ENCODE results near the gene SLC35A4.

DNA sequence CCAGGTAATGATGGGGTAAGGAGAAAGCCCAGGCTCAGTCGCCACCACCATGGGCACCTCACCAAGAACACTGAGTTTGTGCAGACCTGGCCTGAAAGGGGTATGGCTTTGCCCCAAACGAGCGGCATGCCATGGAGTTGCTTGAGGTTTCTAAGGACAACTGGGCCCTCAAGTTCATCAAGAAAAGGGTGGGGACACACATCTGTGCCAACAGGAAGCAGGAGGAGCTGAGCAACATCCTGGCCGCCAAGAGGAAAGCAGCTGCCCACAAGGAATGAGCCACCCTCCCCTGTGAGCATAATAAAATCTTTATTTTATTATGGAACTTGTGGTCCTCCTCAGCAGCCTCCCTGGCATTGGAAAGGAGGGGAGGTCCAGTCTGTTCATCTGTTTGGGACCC, 44.5 kb downstream of the SLC35A4 start:
- TF ChIP-seq, protein P1, sequence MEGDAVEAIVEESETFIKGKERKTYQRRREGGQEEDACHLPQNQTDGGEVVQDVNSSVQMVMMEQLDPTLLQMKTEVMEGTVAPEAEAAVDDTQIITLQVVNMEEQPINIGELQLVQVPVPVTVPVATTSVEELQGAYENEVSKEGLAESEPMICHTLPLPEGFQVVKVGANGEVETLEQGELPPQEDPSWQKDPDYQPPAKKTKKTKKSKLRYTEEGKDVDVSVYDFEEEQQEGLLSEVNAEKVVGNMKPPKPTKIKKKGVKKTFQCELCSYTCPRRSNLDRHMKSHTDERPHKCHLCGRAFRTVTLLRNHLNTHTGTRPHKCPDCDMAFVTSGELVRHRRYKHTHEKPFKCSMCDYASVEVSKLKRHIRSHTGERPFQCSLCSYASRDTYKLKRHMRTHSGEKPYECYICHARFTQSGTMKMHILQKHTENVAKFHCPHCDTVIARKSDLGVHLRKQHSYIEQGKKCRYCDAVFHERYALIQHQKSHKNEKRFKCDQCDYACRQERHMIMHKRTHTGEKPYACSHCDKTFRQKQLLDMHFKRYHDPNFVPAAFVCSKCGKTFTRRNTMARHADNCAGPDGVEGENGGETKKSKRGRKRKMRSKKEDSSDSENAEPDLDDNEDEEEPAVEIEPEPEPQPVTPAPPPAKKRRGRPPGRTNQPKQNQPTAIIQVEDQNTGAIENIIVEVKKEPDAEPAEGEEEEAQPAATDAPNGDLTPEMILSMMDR (IDR thresholded peaks at IDR 0.05): no peak
- TF ChIP-seq POLR2A (IDR thresholded peaks at IDR 0.05): no peak
